Right lobe of liver (tissue), 6 donors: ENCODE measurements around the gene PAFAH1B1. TPM values are rescaled to one million over a fixed set of nuclear protein-coding genes. Genes with fewer than 3 reads are reported as not detected.
"Not testable (repeated sequence)": the region's sequence is repeated elsewhere in the genome, so short reads cannot be mapped to it uniquely, and the experiment has no call there.

Experiments
- ATAC-seq, 4 donors: fragments of 200-7000 bp; cut with Tn5 transposase; one replicate each; pipeline ENCODE4 v1.9.1; 2020; ENCODE audit warnings: mild to moderate bottlenecking in 4 of 4, moderate library complexity in 4 of 4
- DNase-seq, 3 donors: peaks; one replicate each; pipeline ENCODE4 v3.0.0-alpha.2; 2020
- H3K27ac ChIP-seq, 3 donors: fragments of 200-600 bp; one replicate each; pipeline ENCODE4 v1.8.0; 2022
- H3K27me3 ChIP-seq, 2 donors: fragments of 200-600 bp; one replicate each; pipeline ENCODE4 v1.8.0; 2022
- H3K36me3 ChIP-seq, 4 donors: fragments of 200-600 bp; sonication (generic) in 1 of 4; one replicate each; pipeline versions ENCODE4 v1.5.1 to v1.8.0; 2017 to 2022; ENCODE audit warnings: control low read depth in 1 of 4
- H3K4me1 ChIP-seq, 4 donors: fragments of 200-600 bp; sonication (generic) in 1 of 4; one replicate each; pipeline versions ENCODE4 v1.5.1 to v1.8.0; 2017 to 2022; ENCODE audit warnings: control low read depth in 1 of 4
- H3K4me3 ChIP-seq, 3 donors: fragments of 200-600 bp; one replicate each; pipeline ENCODE4 v1.8.0; 2022
- H3K9me3 ChIP-seq, 4 donors: fragments of 200-600 bp; sonication (generic) in 1 of 4; one replicate each; pipeline versions ENCODE4 v1.5.1 to v1.8.0; 2017 to 2022; ENCODE audit warnings: control low read depth in 1 of 4
- POLR2A ChIP-seq: fragments of 450-650 bp; IDR thresholded peaks from one replicate; pipeline ENCODE4 v1.6.1; 2017; ENCODE audit warnings: antibody characterized with exemption, mild to moderate bottlenecking
- WGBS: methylation state at CpG from one replicate; pipeline ENCODE4 v1.1.6; 2018; ENCODE audit warnings: low coverage, low lambda C conversion rate; ENCODE audit not compliant: insufficient coverage; ENCODE audit errors: missing lambda C conversion rate; 5-methylcytosine and 5-hydroxymethylcytosine counted together
- intact Hi-C, 2 donors: fragments of 100-400 bp; cut with DNase I; formaldehyde crosslinking; loops; one replicate each; pipeline versions ENCODE4 v1.11.2 to v1.14.1; 2022
- long read RNA-seq: library from polyadenylated mRNA; unstranded; transcript quantifications from one replicate; pipeline ENCODE4 v2.0.0, GENCODE V29; 2019
- total RNA-seq, 6 experiments: library from RNA; depleted of rRNA in 2 of 6; stranded (reverse); fragments of >200 nt in 2 of 6; fragmentation: NEBNext Ultra II Directional in 3 of 6; extraction: Animal tissue kit (Norgen Biotek cat#: 25700) in 3 of 6; gene quantifications; one replicate each; pipeline versions ENCODE4 v1.1.0 to v1.2.4, GENCODE V29; 2016 to 2023
- TF ChIP-seq, protein P1 (sequence below), 4 donors: fragments of 200-600 bp in 3 of 4; fragments of 450-650 bp in 1 of 4; IDR thresholded peaks; one replicate each; pipeline versions ENCODE4 v1.5.1 to v1.8.0; 2016 to 2022; ENCODE audit warnings: antibody characterized with exemption in 4 of 4, mild to moderate bottlenecking in 2 of 4
- donor health status: DM: no; HTN: yes; CAD: no.
- donor health status: DM: no; HTN: no; CAD: no.
- donor health status: DM: no; HTN: no; CAD: no.
- donor health status: DM: no; HTN: yes; CAD: no.
- donor health status: DM: no; HTN: yes; CAD: no.

Gene PAFAH1B1
- 10 to 100 TPM; 32.6 to 69.9 (median 42.2) TPM for total RNA-seq
- long read RNA-seq, partial matches to known transcripts, result 0 of 2 reads
- long read RNA-seq, other reads (novel, unspliced or antisense), result 2 of 2 reads

DNA sequence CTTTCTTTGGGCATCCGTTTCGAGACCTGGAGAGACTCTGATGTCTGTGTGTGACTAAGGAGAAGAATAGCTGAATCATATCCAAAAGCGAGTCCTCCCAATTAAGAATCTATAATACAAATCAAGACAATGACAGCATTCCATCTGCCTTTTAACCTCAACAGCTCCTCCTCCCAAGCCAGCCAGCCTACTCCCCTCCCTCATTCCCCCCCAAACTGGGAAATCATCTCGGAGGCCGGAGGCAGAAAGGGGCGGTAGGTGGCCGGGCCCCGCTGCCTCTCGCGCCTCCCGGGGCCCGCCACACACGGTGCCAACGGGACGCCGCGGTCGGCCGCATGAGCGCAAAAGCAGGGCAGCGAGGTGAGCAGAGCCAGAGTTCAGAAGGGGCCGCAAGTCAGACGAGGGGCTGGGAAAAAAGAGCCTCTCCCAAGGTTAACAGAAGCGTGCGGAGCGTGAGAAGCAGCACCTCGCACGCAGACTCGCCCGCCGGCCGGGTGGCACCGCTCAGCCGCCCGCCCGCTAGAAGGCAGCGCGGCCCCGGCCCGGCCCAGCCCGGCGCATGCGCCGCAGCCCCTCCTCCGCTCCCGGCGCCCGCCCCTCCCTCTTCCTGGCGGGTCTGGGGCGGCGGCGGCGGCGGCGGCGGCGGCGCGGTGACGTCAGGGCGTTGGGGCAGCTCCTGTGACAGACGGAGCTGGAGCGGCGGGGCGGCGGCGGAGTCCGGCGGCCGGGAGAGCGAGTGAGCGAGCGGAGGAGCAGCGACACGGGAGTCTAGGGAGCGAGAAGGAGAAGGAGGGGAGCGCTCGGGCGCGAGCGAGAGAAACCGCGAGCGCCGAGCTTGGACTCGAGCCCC, at the start of gene PAFAH1B1:
Gene PAFAH1B1 (plus strand): TSS at position 684 of the 850 bp plus-strand sequence. CDS start 44,635 bp downstream, outside the sequence.
- no peaks in the 10 kb centered on the region for H3K36me3 ChIP-seq
- H3K4me1 ChIP-seq, result peaks cover 0 to 25% (median 0%) of the 10 kb centered on the region in 4 donors
- H3K27me3 ChIP-seq, result no peaks in the 10 kb centered on the region
- intact Hi-C loops, result no loop called here
- peak; percentile 83 to 94 (median 89) for ATAC-seq
- peak within 1 kb of the TSS; percentile 93 to 97 (median 95) for H3K4me3 ChIP-seq
- TF ChIP-seq, protein P1, sequence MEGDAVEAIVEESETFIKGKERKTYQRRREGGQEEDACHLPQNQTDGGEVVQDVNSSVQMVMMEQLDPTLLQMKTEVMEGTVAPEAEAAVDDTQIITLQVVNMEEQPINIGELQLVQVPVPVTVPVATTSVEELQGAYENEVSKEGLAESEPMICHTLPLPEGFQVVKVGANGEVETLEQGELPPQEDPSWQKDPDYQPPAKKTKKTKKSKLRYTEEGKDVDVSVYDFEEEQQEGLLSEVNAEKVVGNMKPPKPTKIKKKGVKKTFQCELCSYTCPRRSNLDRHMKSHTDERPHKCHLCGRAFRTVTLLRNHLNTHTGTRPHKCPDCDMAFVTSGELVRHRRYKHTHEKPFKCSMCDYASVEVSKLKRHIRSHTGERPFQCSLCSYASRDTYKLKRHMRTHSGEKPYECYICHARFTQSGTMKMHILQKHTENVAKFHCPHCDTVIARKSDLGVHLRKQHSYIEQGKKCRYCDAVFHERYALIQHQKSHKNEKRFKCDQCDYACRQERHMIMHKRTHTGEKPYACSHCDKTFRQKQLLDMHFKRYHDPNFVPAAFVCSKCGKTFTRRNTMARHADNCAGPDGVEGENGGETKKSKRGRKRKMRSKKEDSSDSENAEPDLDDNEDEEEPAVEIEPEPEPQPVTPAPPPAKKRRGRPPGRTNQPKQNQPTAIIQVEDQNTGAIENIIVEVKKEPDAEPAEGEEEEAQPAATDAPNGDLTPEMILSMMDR (IDR thresholded peaks at IDR 0.05), result peak in 3 of 4 donors; percentile 14 to 44 (median 15)
- TF ChIP-seq POLR2A, result peak; percentile 86
- WGBS, result under 1% methylated on average over 26 of the region's 86 CpGs
- H3K9me3 ChIP-seq, result no peaks in the 10 kb centered on the region
- peak; percentile 93 to 95 (median 94) for DNase-seq
- H3K27ac ChIP-seq, result peak within 1 kb of the TSS; percentile 97 to 99 (median 98)

DNA sequence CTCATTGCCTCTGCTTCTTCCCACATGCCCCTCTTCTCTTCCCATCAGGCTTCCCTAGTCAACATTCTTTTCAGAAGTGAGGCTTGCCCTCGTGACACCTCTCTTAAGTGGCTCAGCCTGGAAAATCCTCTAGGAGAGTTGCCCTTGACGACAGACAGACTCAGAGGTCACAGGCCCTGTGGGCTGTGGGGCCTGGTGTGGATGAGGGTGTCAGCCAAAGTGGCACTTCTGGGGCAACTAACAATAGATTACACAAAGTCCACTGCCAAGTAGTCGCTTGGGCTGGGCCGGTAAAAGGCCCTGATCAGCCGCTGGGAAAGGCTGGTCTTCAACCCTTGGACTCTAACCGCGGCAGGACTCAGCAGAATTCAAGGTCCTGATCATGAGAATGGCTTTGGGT, 48.1 kb upstream of the PAFAH1B1 start:
- WGBS, result 21% methylated on average over 4 of the region's 7 CpGs
- Histone ChIP-seq H3K4me1 (peaks cover 0 to 17% (median 3%) of the 10 kb centered on the region in 4 donors), H3K9me3 (no peaks in the 10 kb centered on the region), H3K36me3 (no peaks in the 10 kb centered on the region), H3K4me3 (no peak overlapping the region), H3K27me3 (no peaks in the 10 kb centered on the region), H3K27ac (peak overlapping the region in 1 of 3 donors; percentile 43)
- TF ChIP-seq, protein P1 (IDR thresholded peaks at IDR 0.05), result no peak
- TF ChIP-seq POLR2A, result no peak
- intact Hi-C loops, result no loop called here
- ATAC-seq, result peak; percentile 83 to 95 (median 89)
- DNase-seq, result peak; percentile 49 to 78 (median 77)

GRCh38 chr17:2547176-2547575, 46.3 kb upstream of the PAFAH1B1 start:
- H3K4me1 ChIP-seq, result peaks cover 0 to 17% (median 3%) of the 10 kb centered on the region in 4 donors
- 31% methylated on average over 9 of the region's 9 CpGs for WGBS
- H3K27ac ChIP-seq, result no peak overlapping the region
- no peak for DNase-seq
- no peaks in the 10 kb centered on the region for H3K27me3 ChIP-seq
- peak; percentile 33 to 81 (median 60) for ATAC-seq
- TF ChIP-seq POLR2A, result no peak
- TF ChIP-seq, protein P1 (IDR thresholded peaks at IDR 0.05), result no peak
- intact Hi-C loops, result no loop called here
- H3K4me3 ChIP-seq, result no peak overlapping the region
- no peaks in the 10 kb centered on the region for H3K36me3 ChIP-seq
- H3K9me3 ChIP-seq, result no peaks in the 10 kb centered on the region

- H3K36me3 ChIP-seq, H3K9me3 ChIP-seq, H3K27ac ChIP-seq, intact Hi-C loops, ATAC-seq, H3K27me3 ChIP-seq, H3K4me3 ChIP-seq, DNase-seq: not testable (repeated sequence)
- H3K4me1 ChIP-seq, result peaks cover 0 to 17% (median 3%) of the 10 kb centered on the region in 4 donors
- WGBS, result 89% methylated on average over 5 of the region's 9 CpGs
These were observed 45.4 kb upstream of the PAFAH1B1 start for GRCh38 chr17:2548026-2548425.
